Nucleus accumbens (tissue), 56 donors: ENCODE results near the gene GNB5.

Experiments
- DNase-seq, 56 donors: peaks; one replicate each; lab custom pipeline; 2025; lab: John Stamatoyannopoulos, UW

GNB5 gene

DNA sequence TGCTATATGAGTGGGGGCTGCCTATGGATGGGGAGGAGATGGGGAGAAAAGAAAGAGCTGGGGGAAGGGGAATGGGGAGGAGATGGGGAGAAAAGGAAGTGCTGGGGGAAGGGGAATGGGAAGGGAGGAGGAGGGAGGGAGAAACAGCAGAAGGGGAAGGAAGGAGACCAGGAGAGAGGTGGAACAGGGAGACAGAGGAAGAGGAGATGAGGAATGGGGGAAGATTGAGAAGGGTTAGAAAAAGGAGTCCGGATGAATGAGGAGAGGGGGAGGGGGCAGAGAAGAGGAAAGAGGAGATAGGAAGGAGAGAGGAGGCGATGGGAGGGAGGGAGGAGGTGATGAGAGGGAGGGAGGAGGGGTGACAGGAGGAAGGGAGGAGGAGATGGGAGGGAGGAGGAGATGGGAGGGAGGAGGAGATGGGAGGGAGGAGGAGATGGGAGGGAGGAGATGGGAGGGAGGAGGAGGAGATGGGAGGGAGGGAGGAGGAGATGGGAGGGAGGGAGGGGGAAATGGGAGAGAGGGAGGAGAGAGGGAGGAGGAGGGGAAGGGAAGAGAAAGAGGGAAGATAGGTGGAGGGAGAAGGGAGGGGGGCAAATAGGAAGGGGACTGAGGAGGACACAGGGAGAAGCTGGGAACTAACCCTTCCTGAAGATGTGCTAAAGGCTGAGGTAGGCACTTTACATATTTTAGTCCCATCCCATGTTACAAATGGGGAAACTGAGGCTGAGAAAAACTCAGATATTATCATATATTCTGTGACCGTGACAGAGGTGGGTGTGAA lies 72.0 kb downstream of the GNB5 start:
- DNase-seq: no peak

- no peak for DNase-seq
Measured at GRCh38 chr15:52117549-52117948, 73.6 kb downstream of the GNB5 start.

GRCh38 chr15:52115598-52116427 lies 75.4 kb downstream of the GNB5 start:
- no peak for DNase-seq

- peak in 42 of 56 donors; percentile 13 to 84 (median 48) for DNase-seq
Measured at GRCh38 chr15:52114261-52115055, 76.7 kb downstream of the GNB5 start.

- no peak for DNase-seq
Measured at GRCh38 chr15:52113708-52114107, 77.5 kb downstream of the GNB5 start.

DNA sequence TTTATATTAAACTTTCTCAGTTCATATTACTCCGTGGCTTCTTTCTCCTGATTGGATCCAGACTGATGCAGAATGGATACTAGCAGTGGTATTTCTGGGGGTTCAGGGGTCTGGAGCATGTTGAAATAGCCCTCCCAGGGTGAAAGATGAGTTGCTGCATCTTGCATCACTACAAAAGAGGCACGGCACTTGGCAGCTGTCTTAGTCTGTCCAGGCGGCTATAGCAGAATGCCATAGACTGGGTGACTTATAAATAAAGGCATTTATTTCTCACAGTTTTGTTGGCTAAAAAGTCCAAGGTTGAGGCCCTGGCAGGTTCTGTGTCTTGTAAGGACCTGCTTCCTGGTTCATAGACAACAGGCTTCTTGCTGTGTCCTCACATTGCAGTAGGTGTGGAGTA lies 78.0 kb downstream of the GNB5 start:
- no peak for DNase-seq

GRCh38 chr15:52112203-52112750 lies 78.9 kb downstream of the GNB5 start:
- peak in 3 of 56 donors; percentile 18 to 21 (median 20) for DNase-seq

GRCh38 chr15:52111517-52112202 lies 79.5 kb downstream of the GNB5 start:
- no peak for DNase-seq

DNA sequence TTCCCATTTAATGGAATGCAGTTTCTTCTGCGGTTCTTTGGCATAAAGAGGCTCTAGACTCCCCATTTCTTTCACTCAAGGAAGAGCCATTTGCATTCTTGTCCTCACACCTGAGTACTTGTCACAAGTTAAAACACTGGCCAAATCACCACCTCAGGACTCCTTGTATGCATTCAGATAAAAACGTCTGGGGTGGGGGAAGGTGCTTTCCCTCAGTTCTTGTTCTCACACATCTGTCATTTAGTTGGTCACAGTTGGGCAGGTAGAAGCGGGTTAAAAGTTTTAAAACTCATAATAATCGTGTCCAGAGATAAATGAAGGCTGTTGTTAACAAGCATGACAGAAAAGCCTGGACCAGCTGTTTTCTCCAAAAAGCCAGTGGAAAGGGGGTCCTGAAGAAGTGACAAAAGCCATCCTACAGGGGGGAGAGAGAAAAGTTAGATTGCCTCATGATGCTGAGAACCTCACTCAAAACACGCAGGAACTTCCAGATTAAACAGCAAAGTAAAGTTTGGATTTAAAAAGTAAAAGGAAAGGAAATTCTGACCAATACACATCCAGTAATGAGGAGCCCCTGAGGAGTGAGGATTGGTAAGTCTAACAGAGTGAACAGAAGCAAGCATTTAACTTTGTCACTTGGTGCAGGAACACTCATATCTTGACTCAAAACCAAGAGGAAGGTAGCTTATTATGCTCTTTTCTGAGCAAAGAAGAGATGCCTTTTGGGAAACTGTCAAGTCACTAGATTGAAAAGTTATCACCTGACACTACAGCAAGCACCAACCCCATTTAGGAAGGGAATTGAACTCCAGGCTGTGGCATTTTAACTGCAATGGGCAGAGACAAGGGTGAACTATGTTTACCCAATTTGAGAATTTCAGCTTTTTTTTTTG lies 81.4 kb downstream of the GNB5 start:
- DNase-seq: no peak

DNA sequence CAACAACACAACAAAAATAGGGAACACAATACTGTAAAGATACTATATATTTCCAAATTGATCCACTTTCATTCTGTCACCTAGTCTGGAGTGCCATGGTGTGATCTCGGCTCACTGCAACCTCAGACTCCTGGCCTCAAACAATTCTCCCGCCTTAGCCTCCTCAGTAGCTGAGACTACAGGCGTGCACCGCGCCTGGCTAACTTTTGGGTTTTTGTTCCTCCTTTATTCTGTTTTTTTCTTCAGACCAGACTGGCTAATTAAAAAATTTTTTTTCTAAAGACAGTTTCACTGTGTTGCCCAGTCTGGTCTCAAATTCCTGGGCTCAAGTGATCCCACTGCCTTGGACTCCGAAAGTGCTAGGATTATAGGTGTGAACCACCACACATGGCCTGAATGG lies 84.0 kb downstream of the GNB5 start:
- no peak for DNase-seq

DNA sequence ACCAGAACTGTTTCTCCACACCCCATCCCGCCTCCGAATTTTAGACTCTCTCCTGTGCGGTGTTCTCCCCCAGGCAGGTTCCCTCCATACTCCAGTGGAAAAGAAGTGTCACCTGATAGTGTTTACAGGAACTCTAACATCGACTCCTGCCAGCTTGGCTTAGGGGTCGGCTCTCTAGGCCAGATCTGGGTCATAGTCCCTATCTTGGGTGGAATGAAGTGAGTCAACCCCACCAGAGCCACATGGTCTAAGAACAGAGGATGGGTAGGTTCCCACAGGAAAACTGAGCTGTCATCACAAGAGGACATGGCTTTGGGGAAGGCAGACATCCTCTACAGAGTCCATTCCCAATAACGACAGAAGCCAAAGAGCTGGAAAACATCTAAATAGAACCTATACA lies 84.6 kb downstream of the GNB5 start:
- DNase-seq: no peak

GRCh38 chr15:52105846-52106245 lies 85.3 kb downstream of the GNB5 start:
- peak in 1 of 56 donors; percentile 22 for DNase-seq

GRCh38 chr15:52104532-52105004 lies 86.6 kb downstream of the GNB5 start:
- no peak for DNase-seq

DNA sequence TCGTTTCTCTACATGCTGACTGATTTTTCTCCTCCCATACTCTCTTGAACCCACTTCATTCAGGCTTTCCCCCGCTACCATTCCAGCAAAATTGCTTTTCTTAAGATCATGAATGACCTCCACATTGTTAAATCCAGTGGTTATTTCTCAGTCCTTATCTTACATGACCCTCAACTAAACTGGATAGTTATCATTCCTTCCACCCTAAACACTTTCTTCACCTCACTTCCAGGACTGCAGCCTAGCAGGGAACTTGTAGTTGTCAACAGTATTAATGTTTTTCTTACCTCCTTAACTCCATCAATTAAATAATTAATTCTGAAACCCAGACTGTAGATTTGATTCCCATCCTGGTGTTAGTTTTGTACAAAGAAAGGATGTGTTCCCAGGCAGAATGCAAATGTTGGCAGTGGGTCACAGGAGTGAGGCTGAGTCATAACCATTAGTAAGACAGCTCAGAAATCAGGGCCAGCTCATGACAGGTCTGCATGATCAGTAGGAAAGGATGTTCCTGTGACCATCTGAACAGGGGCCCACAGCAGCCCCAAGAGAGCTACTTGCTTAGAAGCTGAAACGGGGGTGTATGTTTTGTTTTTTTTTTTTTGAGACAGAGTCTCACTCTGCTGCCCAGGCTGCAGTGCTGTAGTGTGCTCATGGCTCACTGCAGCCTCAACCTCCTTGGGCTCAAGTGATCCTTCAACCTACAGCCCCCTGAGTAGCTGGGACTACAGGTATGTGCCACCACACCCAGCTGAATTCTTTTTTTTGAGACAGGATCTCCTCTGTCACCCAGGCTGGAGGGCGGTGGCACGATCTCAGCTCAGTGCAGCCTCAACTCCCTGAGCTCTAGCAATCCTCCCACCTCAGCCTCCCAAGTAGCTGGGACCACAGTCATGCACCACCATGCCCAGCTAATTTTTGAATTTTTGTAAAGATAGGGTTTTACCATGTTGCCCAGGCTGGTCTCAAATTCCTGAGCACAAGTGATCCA lies 87.7 kb downstream of the GNB5 start:
- peak in 4 of 56 donors; percentile 16 to 77 (median 32) for DNase-seq

GRCh38 chr15:52102463-52102862 lies 88.7 kb downstream of the GNB5 start:
- DNase-seq: no peak

DNA sequence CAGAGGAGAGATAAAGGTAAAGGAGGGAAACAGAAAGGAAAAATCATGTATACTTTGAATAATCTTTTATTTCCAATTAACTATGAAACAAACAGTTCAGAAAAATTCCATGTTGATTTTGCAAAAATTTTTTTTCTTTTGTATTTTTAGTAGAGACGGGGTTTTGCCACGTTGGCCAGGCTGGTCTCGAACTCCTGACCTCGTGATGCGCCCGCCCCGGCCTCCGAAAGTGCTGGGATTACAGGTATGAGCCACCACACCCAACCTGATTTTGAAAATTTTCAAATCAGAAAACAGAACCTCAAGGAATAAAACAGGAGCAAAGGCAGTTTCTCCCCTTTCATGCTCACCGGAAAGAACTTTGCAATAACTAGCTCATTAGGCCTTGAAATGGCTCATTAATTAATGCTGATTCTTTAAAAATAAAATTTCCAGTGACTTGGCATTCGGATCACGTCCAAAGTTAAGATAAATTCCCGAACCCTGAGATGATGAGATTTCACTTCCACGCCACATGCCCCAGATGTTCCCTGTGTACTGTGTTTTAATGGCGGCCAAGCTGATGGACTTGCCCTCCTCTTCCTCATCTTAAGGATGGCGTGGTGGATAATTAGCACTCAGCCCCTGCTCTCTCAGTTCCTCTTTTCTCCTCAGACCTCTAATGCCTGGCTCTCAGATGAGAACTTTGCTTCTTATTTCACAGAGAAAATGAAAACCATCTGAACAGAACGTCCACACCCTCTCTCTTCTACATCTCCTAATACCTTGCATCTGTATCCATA lies 89.5 kb downstream of the GNB5 start:
- DNase-seq: no peak
